ENCODE results near the gene BUB3. TPM values are rescaled to one million over a fixed set of nuclear protein-coding genes. Genes with fewer than 3 reads are reported as not detected.

The BUB3 gene
- total RNA-seq, 1 experiment from 2014 or later, result 129 TPM

DNA sequence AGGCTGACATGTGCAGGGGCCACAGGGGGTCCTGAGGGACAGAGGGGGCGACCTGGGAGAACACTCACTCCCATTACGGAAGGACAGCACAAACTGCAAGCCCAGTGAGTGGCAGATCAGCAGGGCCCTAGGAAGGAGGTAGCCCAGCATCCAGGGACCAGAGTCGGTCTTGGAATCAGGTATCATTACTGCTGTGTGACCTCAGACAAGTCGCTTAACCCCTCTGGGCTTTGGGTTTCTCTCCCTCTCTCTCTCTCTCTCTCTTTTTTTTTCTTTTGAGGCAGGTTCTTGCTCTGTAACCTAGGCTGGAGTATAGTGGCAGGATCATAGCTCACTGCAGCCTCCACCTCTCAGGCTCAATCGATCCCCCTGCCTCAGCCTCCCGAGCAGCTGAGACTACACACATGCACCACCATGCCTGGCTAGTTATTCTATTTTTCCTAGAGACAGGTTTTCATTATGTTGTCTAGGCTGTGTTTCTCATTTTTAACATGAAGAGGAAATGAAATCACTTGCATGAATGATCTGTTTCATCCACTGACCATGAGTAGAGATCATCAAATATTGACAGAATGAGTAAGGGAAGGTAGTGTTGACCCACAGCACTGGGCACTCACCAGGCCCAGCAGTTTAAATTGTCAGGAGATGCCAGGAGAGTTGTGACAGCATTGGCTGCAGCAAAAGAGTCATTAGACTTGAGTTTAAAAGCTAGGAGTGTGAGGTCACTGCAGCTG is 49.4 kb downstream of the BUB3 start:
- Mint-ChIP-seq H3K9me3 (ENCODE audit: unreplicated experiment) (no peaks in the 10 kb centered on the region), H3K4me3 (ENCODE audit: unreplicated experiment) (no peak overlapping the region), H3K4me1 (ENCODE audit: low read depth, unreplicated experiment) (no peaks in the 10 kb centered on the region), H3K27ac (ENCODE audit: unreplicated experiment) (no peak overlapping the region), H3K27me3 (ENCODE audit: insufficient read depth, unreplicated experiment) (peaks cover 3% of the 10 kb centered on the region), H3K36me3 (ENCODE audit: insufficient read depth, unreplicated experiment) (no peaks in the 10 kb centered on the region)
- Histone ChIP-seq H3K9me3 (no peaks in the 10 kb centered on the region), H3K36me3 (ENCODE audit: control insufficient read depth, insufficient read depth, low read length) (no peaks in the 10 kb centered on the region), H3K4me3 (ENCODE audit: low read depth, low read length) (no peak overlapping the region), H3K27me3 (replicated peaks; ENCODE audit: control insufficient read depth, insufficient read depth, low read length) (no peaks in the 10 kb centered on the region), H3K4me1 (no peaks in the 10 kb centered on the region)
- DNase-seq, result no peak
- ChIA-PET CTCF (no interaction called here), POLR2A (no interaction called here)
- intact Hi-C loops (cut with micrococcal nuclease; ENCODE audit: unreplicated experiment), result no loop called here
- BruUV-seq (replicated peaks), result no TSS peak
- TF ChIP-seq CTCF (IDR thresholded peaks at IDR 0.05; ENCODE audit: insufficient read depth in 1 of 2, low read depth in 1 of 2, low read length in 1 of 2, severe bottlenecking in 1 of 2, unreplicated experiment in 1 of 2), result no peak

GRCh38 chr10:123204127-123204461 is 49.9 kb downstream of the BUB3 start:
- Mint-ChIP-seq H3K9me3 (ENCODE audit: unreplicated experiment) (no peaks in the 10 kb centered on the region), H3K27me3 (ENCODE audit: insufficient read depth, unreplicated experiment) (peaks cover 3% of the 10 kb centered on the region), H3K4me3 (ENCODE audit: unreplicated experiment) (no peak overlapping the region), H3K36me3 (ENCODE audit: insufficient read depth, unreplicated experiment) (no peaks in the 10 kb centered on the region), H3K4me1 (ENCODE audit: low read depth, unreplicated experiment) (no peaks in the 10 kb centered on the region), H3K27ac (ENCODE audit: unreplicated experiment) (no peak overlapping the region)
- intact Hi-C loops (cut with micrococcal nuclease; ENCODE audit: unreplicated experiment), result no loop called here
- DNase-seq, result no peak
- no peak for TF ChIP-seq CTCF (IDR thresholded peaks at IDR 0.05; ENCODE audit: insufficient read depth in 1 of 2, low read depth in 1 of 2, low read length in 1 of 2, severe bottlenecking in 1 of 2, unreplicated experiment in 1 of 2)
- H3K27me3 ChIP-seq (replicated peaks; ENCODE audit: control insufficient read depth, insufficient read depth, low read length), result no peaks in the 10 kb centered on the region
- BruUV-seq (replicated peaks), result no TSS peak
- ChIA-PET POLR2A (no interaction called here), CTCF (no interaction called here)
- no peak overlapping the region for H3K4me3 ChIP-seq (ENCODE audit: low read depth, low read length)
- H3K9me3 ChIP-seq, result no peaks in the 10 kb centered on the region
- no peaks in the 10 kb centered on the region for H3K4me1 ChIP-seq
- no peaks in the 10 kb centered on the region for H3K36me3 ChIP-seq (ENCODE audit: control insufficient read depth, insufficient read depth, low read length)

DNA sequence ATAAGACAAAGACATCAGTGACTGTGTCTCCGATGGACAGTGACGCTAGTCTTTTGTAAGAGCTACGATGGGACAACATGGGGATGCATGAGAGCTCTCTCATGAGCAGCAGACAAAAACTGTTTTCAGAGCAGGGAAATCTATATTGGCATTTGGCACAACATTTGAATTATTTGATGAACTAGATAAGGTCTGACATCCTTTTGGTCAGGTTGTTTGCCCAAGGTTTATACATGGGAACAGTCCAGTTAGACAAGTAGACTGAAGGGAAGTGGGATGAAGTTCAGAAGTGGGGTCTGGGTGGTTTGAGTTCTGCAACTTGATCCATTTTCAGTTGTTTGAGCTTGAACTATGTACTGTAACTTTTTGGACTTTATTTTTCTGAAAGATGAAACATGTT is 50.8 kb downstream of the BUB3 start:
- Histone ChIP-seq H3K4me1 (no peaks in the 10 kb centered on the region), H3K36me3 (ENCODE audit: control insufficient read depth, insufficient read depth, low read length) (no peaks in the 10 kb centered on the region), H3K4me3 (ENCODE audit: low read depth, low read length) (no peak overlapping the region), H3K9me3 (no peaks in the 10 kb centered on the region), H3K27me3 (replicated peaks; ENCODE audit: control insufficient read depth, insufficient read depth, low read length) (no peaks in the 10 kb centered on the region)
- ChIA-PET CTCF (no interaction called here), POLR2A (no interaction called here)
- Mint-ChIP-seq H3K4me1 (ENCODE audit: low read depth, unreplicated experiment) (no peaks in the 10 kb centered on the region), H3K36me3 (ENCODE audit: insufficient read depth, unreplicated experiment) (no peaks in the 10 kb centered on the region), H3K27ac (ENCODE audit: unreplicated experiment) (no peak overlapping the region), H3K27me3 (ENCODE audit: insufficient read depth, unreplicated experiment) (peaks cover 3% of the 10 kb centered on the region), H3K9me3 (ENCODE audit: unreplicated experiment) (no peaks in the 10 kb centered on the region), H3K4me3 (ENCODE audit: unreplicated experiment) (no peak overlapping the region)
- DNase-seq, result no peak
- intact Hi-C loops (cut with micrococcal nuclease; ENCODE audit: unreplicated experiment), result no loop called here
- BruUV-seq (replicated peaks), result no TSS peak
- TF ChIP-seq CTCF (IDR thresholded peaks at IDR 0.05; ENCODE audit: insufficient read depth in 1 of 2, low read depth in 1 of 2, low read length in 1 of 2, severe bottlenecking in 1 of 2, unreplicated experiment in 1 of 2), result no peak
